Chondrocyte (in vitro differentiated cells): ENCODE results near the gene CD99. TPM values are rescaled to one million over a fixed set of nuclear protein-coding genes. Genes with fewer than 3 reads are reported as not detected.
"Not testable (repeated sequence)": the region's sequence is repeated elsewhere in the genome, so short reads cannot be mapped to it uniquely, and the experiment has no call there.

Source experiments
- DNase-seq: peaks from one replicate; pipeline ENCODE4 v3.0.0; 2021; ENCODE audit warnings: mixed read lengths, low spot score
- H3K27ac Mint-ChIP-seq: one replicate; pipeline ENCODE4 v1.8.0; 2021; ENCODE audit warnings: mild to moderate bottlenecking, moderate library complexity, mixed read lengths; ENCODE audit not compliant: unreplicated experiment
- H3K27me3 Mint-ChIP-seq: 2 replicates; pipeline ENCODE4 v1.8.0; 2021; ENCODE audit warnings: low read depth, mixed read lengths
- H3K36me3 Mint-ChIP-seq: 2 replicates; pipeline ENCODE4 v1.8.0; 2021; ENCODE audit warnings: low read depth, mixed read lengths
- H3K4me1 Mint-ChIP-seq: 2 replicates; pipeline ENCODE4 v1.8.0; 2021; ENCODE audit warnings: low read depth, mild to moderate bottlenecking, mixed read lengths
- H3K4me3 Mint-ChIP-seq: one replicate; pipeline ENCODE4 v1.8.0; 2021; ENCODE audit warnings: mild to moderate bottlenecking, moderate library complexity, mixed read lengths; ENCODE audit not compliant: unreplicated experiment
- H3K9me3 Mint-ChIP-seq: 2 replicates; pipeline ENCODE4 v1.8.0; 2021; ENCODE audit warnings: low read depth, mixed read lengths
- CTCF ChIP-seq: fragments of 200-600 bp; sonication (generic); IDR thresholded peaks from 2 replicates; pipeline ENCODE4 v1.5.0; 2021; ENCODE audit warnings: antibody characterized with exemption, mild to moderate bottlenecking, moderate library complexity
- total RNA-seq: library from RNA; stranded (reverse); gene quantifications from 3 replicates; pipeline ENCODE4 v1.2.1, GENCODE V29; 2021

Gene CD99
- total RNA-seq, 1 donor from 2014 or later = 570 TPM

DNA sequence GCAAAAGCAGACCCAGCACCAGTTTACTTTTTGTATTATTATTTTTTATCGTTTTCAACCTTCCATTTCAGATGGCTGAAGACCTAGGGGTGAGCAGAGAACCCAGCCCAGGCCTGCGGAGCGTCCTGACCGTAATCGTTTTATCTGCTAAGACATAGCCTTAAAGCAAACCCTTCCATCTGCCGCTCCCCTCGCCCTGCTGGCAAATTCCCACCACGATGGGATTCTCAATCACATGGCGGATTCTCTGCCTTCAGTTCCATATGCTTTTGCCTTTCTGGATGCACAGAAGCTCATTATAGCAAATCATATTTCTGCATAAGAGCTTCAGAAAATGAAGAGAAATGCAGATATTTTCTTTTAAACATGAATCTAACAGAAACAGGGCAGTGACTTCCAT lies 42.2 kb downstream of the CD99 start:
- H3K9me3 Mint-ChIP-seq = no peaks in the 10 kb centered on the region
- no peaks in the 10 kb centered on the region for H3K27me3 Mint-ChIP-seq
- H3K4me3 Mint-ChIP-seq = no peak overlapping the region
- H3K36me3 Mint-ChIP-seq = peaks cover 37% of the 10 kb centered on the region
- no peak overlapping the region for H3K27ac Mint-ChIP-seq
- H3K4me1 Mint-ChIP-seq = no peaks in the 10 kb centered on the region
- DNase-seq = no peak
- no peak for TF ChIP-seq CTCF

- Mint-ChIP-seq H3K27me3 (no peaks in the 10 kb centered on the region), H3K36me3 (peaks cover 33% of the 10 kb centered on the region), H3K27ac (no peak overlapping the region), H3K4me1 (no peaks in the 10 kb centered on the region), H3K9me3 (no peaks in the 10 kb centered on the region), H3K4me3 (no peak overlapping the region)
- DNase-seq = no peak
- TF ChIP-seq CTCF = no peak
Observed at GRCh38 chrX:2735270-2735669, 44.2 kb downstream of the CD99 start.

- no peak for TF ChIP-seq CTCF
- DNase-seq = no peak
- H3K27ac Mint-ChIP-seq = no peak overlapping the region
- peaks cover 44% of the 10 kb centered on the region for H3K36me3 Mint-ChIP-seq
- no peak overlapping the region for H3K4me3 Mint-ChIP-seq
- H3K27me3 Mint-ChIP-seq = no peaks in the 10 kb centered on the region
- peaks cover 7% of the 10 kb centered on the region for H3K4me1 Mint-ChIP-seq
- H3K9me3 Mint-ChIP-seq = no peaks in the 10 kb centered on the region
Observed at GRCh38 chrX:2740672-2741071, 49.6 kb downstream of the CD99 start.

DNA sequence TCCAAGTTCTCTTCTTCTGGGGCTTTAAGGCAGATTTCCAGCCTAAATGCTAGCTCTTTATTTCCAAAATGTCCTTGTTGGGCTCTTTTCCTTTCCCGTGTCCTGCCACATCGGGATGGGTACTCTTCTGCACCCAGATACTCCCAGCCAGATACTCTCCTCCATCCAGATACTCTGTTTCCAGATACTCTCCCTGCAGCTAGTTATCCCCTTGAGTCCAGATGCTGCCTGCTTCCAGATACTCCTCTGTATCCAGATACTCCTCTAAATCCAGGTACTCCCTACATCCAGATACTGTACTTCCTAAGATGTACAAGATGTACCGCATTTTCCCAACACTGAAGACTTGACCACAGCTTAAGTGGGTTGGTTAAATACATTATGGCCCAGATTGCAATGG lies 50.3 kb downstream of the CD99 start:
- H3K36me3 Mint-ChIP-seq = peaks cover 40% of the 10 kb centered on the region
- H3K27me3 Mint-ChIP-seq = no peaks in the 10 kb centered on the region
- TF ChIP-seq CTCF = no peak
- DNase-seq = no peak
- H3K4me3 Mint-ChIP-seq = no peak overlapping the region
- no peak overlapping the region for H3K27ac Mint-ChIP-seq
- peaks cover 14% of the 10 kb centered on the region for H3K4me1 Mint-ChIP-seq
- H3K9me3 Mint-ChIP-seq = no peaks in the 10 kb centered on the region

DNA sequence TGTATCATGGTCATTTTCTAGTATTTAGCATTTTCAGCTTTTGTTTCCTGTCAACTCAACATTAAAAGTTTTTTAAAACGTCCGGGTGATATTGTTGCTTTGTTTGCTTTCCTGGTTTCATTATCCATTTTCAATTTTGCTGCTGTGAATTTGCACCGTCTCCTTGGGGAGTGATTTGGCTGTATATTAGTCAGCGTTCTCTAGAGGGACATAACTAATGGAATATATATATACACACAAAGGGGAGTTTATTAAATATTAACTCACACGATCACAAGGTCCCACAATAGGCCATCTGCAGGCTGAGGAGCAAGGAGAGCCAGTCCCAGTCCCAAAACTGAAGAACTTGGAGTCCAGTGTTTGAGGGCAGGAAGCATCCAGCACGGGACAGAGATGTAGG lies 55.2 kb downstream of the CD99 start:
- H3K27ac Mint-ChIP-seq = peak overlapping the region; percentile 50
- DNase-seq, H3K4me3 Mint-ChIP-seq, H3K27me3 Mint-ChIP-seq, H3K9me3 Mint-ChIP-seq: not testable (repeated sequence)
- H3K4me1 Mint-ChIP-seq = peaks cover 19% of the 10 kb centered on the region
- peaks cover 19% of the 10 kb centered on the region for H3K36me3 Mint-ChIP-seq

GRCh38 chrX:2748171-2748814 lies 57.2 kb downstream of the CD99 start:
- no peak for DNase-seq
- TF ChIP-seq CTCF = no peak
- H3K36me3 Mint-ChIP-seq = peaks cover 7% of the 10 kb centered on the region
- H3K27me3 Mint-ChIP-seq = no peaks in the 10 kb centered on the region
- no peaks in the 10 kb centered on the region for H3K9me3 Mint-ChIP-seq
- no peak overlapping the region for H3K27ac Mint-ChIP-seq
- no peak overlapping the region for H3K4me3 Mint-ChIP-seq
- peaks cover 26% of the 10 kb centered on the region for H3K4me1 Mint-ChIP-seq
